ENCODE data around the gene SLC9B1.

The SLC9B1 gene

GRCh38 chr4:103019308-103020124 lies at the start of gene SLC9B1:
SLC9B1 (minus strand) TSS chr4:103019705; CDS start chr4:102991711, 27,994 bp downstream.
- Histone ChIP-seq H3K4me1 (ENCODE audit: control insufficient read depth in 2 of 2, insufficient read depth in 2 of 2, low read length in 2 of 2) (peaks cover 0 to 11% of the 10 kb centered on the region in 2 donors), H3K9me3 (ENCODE audit: control insufficient read depth in 2 of 2, low read length in 2 of 2) (no peaks in the 10 kb centered on the region), H3K27me3 (ENCODE audit: control insufficient read depth in 2 of 2, insufficient read depth in 2 of 2, low read length in 2 of 2) (no peaks in the 10 kb centered on the region), H3K4me3 (ENCODE audit: low read length in 2 of 2) (peak within 1 kb of the TSS; percentile 82 to 91), H3K36me3 (ENCODE audit: control insufficient read depth in 2 of 2, insufficient read depth in 2 of 2, low read length in 2 of 2) (no peaks in the 10 kb centered on the region), H3K27ac (ENCODE audit: low read depth in 2 of 2, low read length in 2 of 2) (peak within 1 kb of the TSS; percentile 94 to 96), H3K9ac (ENCODE audit: low read depth in 1 of 2, low read length in 2 of 2) (peak within 1 kb of the TSS; percentile 84 to 88)

GRCh38 chr4:103067841-103068547 lies 48.5 kb upstream of the SLC9B1 start:
- no peaks in the 10 kb centered on the region for H3K9me3 ChIP-seq (ENCODE audit: control insufficient read depth in 2 of 2, low read length in 2 of 2)
- no peaks in the 10 kb centered on the region for H3K27me3 ChIP-seq (ENCODE audit: control insufficient read depth in 2 of 2, insufficient read depth in 2 of 2, low read length in 2 of 2)
- H3K9ac ChIP-seq (ENCODE audit: low read depth in 1 of 2, low read length in 2 of 2), result no peak overlapping the region

GRCh38 chr4:103060453-103061148 lies 41.1 kb upstream of the SLC9B1 start:
- H3K9me3 ChIP-seq (ENCODE audit: control insufficient read depth in 2 of 2, low read length in 2 of 2), result no peaks in the 10 kb centered on the region

More at GRCh38 chr4:103067841-103068547, 48.5 kb upstream of the SLC9B1 start:
- Histone ChIP-seq H3K4me1 (ENCODE audit: control insufficient read depth in 2 of 2, insufficient read depth in 2 of 2, low read length in 2 of 2) (no peaks in the 10 kb centered on the region), H3K27ac (ENCODE audit: low read depth in 2 of 2, low read length in 2 of 2) (no peak overlapping the region), H3K4me3 (ENCODE audit: low read length in 2 of 2) (no peak overlapping the region), H3K36me3 (ENCODE audit: control insufficient read depth in 2 of 2, insufficient read depth in 2 of 2, low read length in 2 of 2) (no peaks in the 10 kb centered on the region)

GRCh38 chr4:103054030-103054429 lies 34.5 kb upstream of the SLC9B1 start:
- H3K27ac ChIP-seq (ENCODE audit: low read depth in 2 of 2, low read length in 2 of 2), result no peak overlapping the region
- no peaks in the 10 kb centered on the region for H3K27me3 ChIP-seq (ENCODE audit: control insufficient read depth in 2 of 2, insufficient read depth in 2 of 2, low read length in 2 of 2)
- no peaks in the 10 kb centered on the region for H3K36me3 ChIP-seq (ENCODE audit: control insufficient read depth in 2 of 2, insufficient read depth in 2 of 2, low read length in 2 of 2)
- H3K9me3 ChIP-seq (ENCODE audit: control insufficient read depth in 2 of 2, low read length in 2 of 2), result no peaks in the 10 kb centered on the region
- no peak overlapping the region for H3K4me3 ChIP-seq (ENCODE audit: low read length in 2 of 2)
- no peak overlapping the region for H3K9ac ChIP-seq (ENCODE audit: low read depth in 1 of 2, low read length in 2 of 2)
- H3K4me1 ChIP-seq (ENCODE audit: control insufficient read depth in 2 of 2, insufficient read depth in 2 of 2, low read length in 2 of 2), result no peaks in the 10 kb centered on the region

More at GRCh38 chr4:103060453-103061148, 41.1 kb upstream of the SLC9B1 start:
- H3K9ac ChIP-seq (ENCODE audit: low read depth in 1 of 2, low read length in 2 of 2), result no peak overlapping the region
- H3K36me3 ChIP-seq (ENCODE audit: control insufficient read depth in 2 of 2, insufficient read depth in 2 of 2, low read length in 2 of 2), result no peaks in the 10 kb centered on the region
- H3K4me3 ChIP-seq (ENCODE audit: low read length in 2 of 2), result no peak overlapping the region
- H3K4me1 ChIP-seq (ENCODE audit: control insufficient read depth in 2 of 2, insufficient read depth in 2 of 2, low read length in 2 of 2), result no peaks in the 10 kb centered on the region
- H3K27me3 ChIP-seq (ENCODE audit: control insufficient read depth in 2 of 2, insufficient read depth in 2 of 2, low read length in 2 of 2), result no peaks in the 10 kb centered on the region
- H3K27ac ChIP-seq (ENCODE audit: low read depth in 2 of 2, low read length in 2 of 2), result no peak overlapping the region

GRCh38 chr4:103052779-103053178 lies 33.3 kb upstream of the SLC9B1 start:
- Histone ChIP-seq H3K4me3 (ENCODE audit: low read length in 2 of 2) (no peak overlapping the region), H3K36me3 (ENCODE audit: control insufficient read depth in 2 of 2, insufficient read depth in 2 of 2, low read length in 2 of 2) (no peaks in the 10 kb centered on the region), H3K27me3 (ENCODE audit: control insufficient read depth in 2 of 2, insufficient read depth in 2 of 2, low read length in 2 of 2) (no peaks in the 10 kb centered on the region), H3K9me3 (ENCODE audit: control insufficient read depth in 2 of 2, low read length in 2 of 2) (no peaks in the 10 kb centered on the region), H3K4me1 (ENCODE audit: control insufficient read depth in 2 of 2, insufficient read depth in 2 of 2, low read length in 2 of 2) (no peaks in the 10 kb centered on the region), H3K27ac (ENCODE audit: low read depth in 2 of 2, low read length in 2 of 2) (no peak overlapping the region), H3K9ac (ENCODE audit: low read depth in 1 of 2, low read length in 2 of 2) (no peak overlapping the region)

GRCh38 chr4:103052145-103052544 lies 32.6 kb upstream of the SLC9B1 start:
- no peak overlapping the region for H3K9ac ChIP-seq (ENCODE audit: low read depth in 1 of 2, low read length in 2 of 2)
- H3K9me3 ChIP-seq (ENCODE audit: control insufficient read depth in 2 of 2, low read length in 2 of 2), result no peaks in the 10 kb centered on the region
- H3K27me3 ChIP-seq (ENCODE audit: control insufficient read depth in 2 of 2, insufficient read depth in 2 of 2, low read length in 2 of 2), result no peaks in the 10 kb centered on the region
- no peaks in the 10 kb centered on the region for H3K36me3 ChIP-seq (ENCODE audit: control insufficient read depth in 2 of 2, insufficient read depth in 2 of 2, low read length in 2 of 2)
- H3K4me3 ChIP-seq (ENCODE audit: low read length in 2 of 2), result no peak overlapping the region
- H3K27ac ChIP-seq (ENCODE audit: low read depth in 2 of 2, low read length in 2 of 2), result no peak overlapping the region
- no peaks in the 10 kb centered on the region for H3K4me1 ChIP-seq (ENCODE audit: control insufficient read depth in 2 of 2, insufficient read depth in 2 of 2, low read length in 2 of 2)

GRCh38 chr4:103050736-103051436 lies 31.4 kb upstream of the SLC9B1 start:
- no peaks in the 10 kb centered on the region for H3K36me3 ChIP-seq (ENCODE audit: control insufficient read depth in 2 of 2, insufficient read depth in 2 of 2, low read length in 2 of 2)
- no peaks in the 10 kb centered on the region for H3K4me1 ChIP-seq (ENCODE audit: control insufficient read depth in 2 of 2, insufficient read depth in 2 of 2, low read length in 2 of 2)

GRCh38 chr4:103046416-103047290 lies 27.1 kb upstream of the SLC9B1 start:
- no peaks in the 10 kb centered on the region for H3K36me3 ChIP-seq (ENCODE audit: control insufficient read depth in 2 of 2, insufficient read depth in 2 of 2, low read length in 2 of 2)
- H3K9ac ChIP-seq (ENCODE audit: low read depth in 1 of 2, low read length in 2 of 2), result no peak overlapping the region
- no peaks in the 10 kb centered on the region for H3K27me3 ChIP-seq (ENCODE audit: control insufficient read depth in 2 of 2, insufficient read depth in 2 of 2, low read length in 2 of 2)
- no peak overlapping the region for H3K27ac ChIP-seq (ENCODE audit: low read depth in 2 of 2, low read length in 2 of 2)
- no peak overlapping the region for H3K4me3 ChIP-seq (ENCODE audit: low read length in 2 of 2)
- no peaks in the 10 kb centered on the region for H3K4me1 ChIP-seq (ENCODE audit: control insufficient read depth in 2 of 2, insufficient read depth in 2 of 2, low read length in 2 of 2)
- H3K9me3 ChIP-seq (ENCODE audit: control insufficient read depth in 2 of 2, low read length in 2 of 2), result no peaks in the 10 kb centered on the region

More at GRCh38 chr4:103050736-103051436, 31.4 kb upstream of the SLC9B1 start:
- Histone ChIP-seq H3K27ac (ENCODE audit: low read depth in 2 of 2, low read length in 2 of 2) (no peak overlapping the region), H3K9me3 (ENCODE audit: control insufficient read depth in 2 of 2, low read length in 2 of 2) (no peaks in the 10 kb centered on the region), H3K9ac (ENCODE audit: low read depth in 1 of 2, low read length in 2 of 2) (no peak overlapping the region), H3K27me3 (ENCODE audit: control insufficient read depth in 2 of 2, insufficient read depth in 2 of 2, low read length in 2 of 2) (no peaks in the 10 kb centered on the region), H3K4me3 (ENCODE audit: low read length in 2 of 2) (no peak overlapping the region)

GRCh38 chr4:103044183-103044582 lies 24.7 kb upstream of the SLC9B1 start:
- H3K36me3 ChIP-seq (ENCODE audit: control insufficient read depth in 2 of 2, insufficient read depth in 2 of 2, low read length in 2 of 2), result no peaks in the 10 kb centered on the region
- no peaks in the 10 kb centered on the region for H3K4me1 ChIP-seq (ENCODE audit: control insufficient read depth in 2 of 2, insufficient read depth in 2 of 2, low read length in 2 of 2)
- H3K9ac ChIP-seq (ENCODE audit: low read depth in 1 of 2, low read length in 2 of 2), result no peak overlapping the region
- no peaks in the 10 kb centered on the region for H3K9me3 ChIP-seq (ENCODE audit: control insufficient read depth in 2 of 2, low read length in 2 of 2)
- H3K4me3 ChIP-seq (ENCODE audit: low read length in 2 of 2), result no peak overlapping the region
- H3K27ac ChIP-seq (ENCODE audit: low read depth in 2 of 2, low read length in 2 of 2), result no peak overlapping the region
- H3K27me3 ChIP-seq (ENCODE audit: control insufficient read depth in 2 of 2, insufficient read depth in 2 of 2, low read length in 2 of 2), result no peaks in the 10 kb centered on the region

All from mucosa of rectum (tissue), 2 donors.